ENCODE measurements around the gene MAML3.
A peak's percentile ranks its signal among the peaks of the same experiment; 100 is the strongest.

The MAML3 gene

GRCh38 chr4:139978692-139979091 lies 175.3 kb downstream of the MAML3 start:
- Histone ChIP-seq H3K27ac (ENCODE audit: low read length) (no peak overlapping the region), H3K36me3 (ENCODE audit: control insufficient read depth in 1 of 2, insufficient read depth in 2 of 2, low read length in 2 of 2) (no peaks in the 10 kb centered on the region), H3K27me3 (ENCODE audit: low read depth, low read length) (no peaks in the 10 kb centered on the region), H3K9me3 (ENCODE audit: control insufficient read depth in 1 of 2, low read length in 2 of 2) (no peaks in the 10 kb centered on the region), H3K4me1 (ENCODE audit: control insufficient read depth in 1 of 2, insufficient read depth in 2 of 2, low read length in 2 of 2) (peaks cover 0 to 12% of the 10 kb centered on the region in 2 donors), H3K4me3 (ENCODE audit: low read depth in 1 of 2, low read length in 2 of 2) (no peak overlapping the region)

- Histone ChIP-seq H3K9me3 (ENCODE audit: control insufficient read depth in 1 of 2, low read length in 2 of 2) (no peaks in the 10 kb centered on the region), H3K27me3 (ENCODE audit: low read depth, low read length) (no peaks in the 10 kb centered on the region), H3K36me3 (ENCODE audit: control insufficient read depth in 1 of 2, insufficient read depth in 2 of 2, low read length in 2 of 2) (no peaks in the 10 kb centered on the region), H3K27ac (ENCODE audit: low read length) (no peak overlapping the region), H3K4me3 (ENCODE audit: low read depth in 1 of 2, low read length in 2 of 2) (no peak overlapping the region), H3K4me1 (ENCODE audit: control insufficient read depth in 1 of 2, insufficient read depth in 2 of 2, low read length in 2 of 2) (peaks cover 0 to 12% of the 10 kb centered on the region in 2 donors)
Observed at GRCh38 chr4:139977838-139978609, 176.0 kb downstream of the MAML3 start.

- Histone ChIP-seq H3K27me3 (ENCODE audit: low read depth, low read length) (no peaks in the 10 kb centered on the region), H3K36me3 (ENCODE audit: control insufficient read depth in 1 of 2, insufficient read depth in 2 of 2, low read length in 2 of 2) (no peaks in the 10 kb centered on the region), H3K9me3 (ENCODE audit: control insufficient read depth in 1 of 2, low read length in 2 of 2) (no peaks in the 10 kb centered on the region), H3K4me3 (ENCODE audit: low read depth in 1 of 2, low read length in 2 of 2) (no peak overlapping the region), H3K27ac (ENCODE audit: low read length) (peak overlapping the region; percentile 76), H3K4me1 (ENCODE audit: control insufficient read depth in 1 of 2, insufficient read depth in 2 of 2, low read length in 2 of 2) (peaks cover 0 to 12% of the 10 kb centered on the region in 2 donors)
Observed at GRCh38 chr4:139975830-139976272, 178.1 kb downstream of the MAML3 start.

GRCh38 chr4:139973616-139974015 lies 180.4 kb downstream of the MAML3 start:
- H3K9me3 ChIP-seq (ENCODE audit: control insufficient read depth in 1 of 2, low read length in 2 of 2): no peaks in the 10 kb centered on the region
- no peak overlapping the region for H3K4me3 ChIP-seq (ENCODE audit: low read depth in 1 of 2, low read length in 2 of 2)
- no peaks in the 10 kb centered on the region for H3K27me3 ChIP-seq (ENCODE audit: low read depth, low read length)
- H3K36me3 ChIP-seq (ENCODE audit: control insufficient read depth in 1 of 2, insufficient read depth in 2 of 2, low read length in 2 of 2): no peaks in the 10 kb centered on the region
- H3K27ac ChIP-seq (ENCODE audit: low read length): no peak overlapping the region
- H3K4me1 ChIP-seq (ENCODE audit: control insufficient read depth in 1 of 2, insufficient read depth in 2 of 2, low read length in 2 of 2): peaks cover 3 to 12% of the 10 kb centered on the region in 2 donors

GRCh38 chr4:139973015-139973414 lies 181.0 kb downstream of the MAML3 start:
- Histone ChIP-seq H3K36me3 (ENCODE audit: control insufficient read depth in 1 of 2, insufficient read depth in 2 of 2, low read length in 2 of 2) (no peaks in the 10 kb centered on the region), H3K27me3 (ENCODE audit: low read depth, low read length) (no peaks in the 10 kb centered on the region), H3K27ac (ENCODE audit: low read length) (no peak overlapping the region), H3K4me1 (ENCODE audit: control insufficient read depth in 1 of 2, insufficient read depth in 2 of 2, low read length in 2 of 2) (peaks cover 4 to 12% of the 10 kb centered on the region in 2 donors), H3K4me3 (ENCODE audit: low read depth in 1 of 2, low read length in 2 of 2) (no peak overlapping the region), H3K9me3 (ENCODE audit: control insufficient read depth in 1 of 2, low read length in 2 of 2) (no peaks in the 10 kb centered on the region)

- H3K27ac ChIP-seq (ENCODE audit: low read length): no peak overlapping the region
- no peak overlapping the region for H3K4me3 ChIP-seq (ENCODE audit: low read depth in 1 of 2, low read length in 2 of 2)
- H3K36me3 ChIP-seq (ENCODE audit: control insufficient read depth in 1 of 2, insufficient read depth in 2 of 2, low read length in 2 of 2): no peaks in the 10 kb centered on the region
- no peaks in the 10 kb centered on the region for H3K27me3 ChIP-seq (ENCODE audit: low read depth, low read length)
- peaks cover 8 to 12% of the 10 kb centered on the region in 2 donors for H3K4me1 ChIP-seq (ENCODE audit: control insufficient read depth in 1 of 2, insufficient read depth in 2 of 2, low read length in 2 of 2)
- H3K9me3 ChIP-seq (ENCODE audit: control insufficient read depth in 1 of 2, low read length in 2 of 2): no peaks in the 10 kb centered on the region
Observed at GRCh38 chr4:139972305-139972704, 181.7 kb downstream of the MAML3 start.

GRCh38 chr4:139971111-139971510 lies 182.9 kb downstream of the MAML3 start:
- Histone ChIP-seq H3K27ac (ENCODE audit: low read length) (no peak overlapping the region), H3K4me3 (ENCODE audit: low read depth in 1 of 2, low read length in 2 of 2) (no peak overlapping the region), H3K36me3 (ENCODE audit: control insufficient read depth in 1 of 2, insufficient read depth in 2 of 2, low read length in 2 of 2) (no peaks in the 10 kb centered on the region), H3K9me3 (ENCODE audit: control insufficient read depth in 1 of 2, low read length in 2 of 2) (no peaks in the 10 kb centered on the region), H3K4me1 (ENCODE audit: control insufficient read depth in 1 of 2, insufficient read depth in 2 of 2, low read length in 2 of 2) (peaks cover 7 to 15% of the 10 kb centered on the region in 2 donors), H3K27me3 (ENCODE audit: low read depth, low read length) (no peaks in the 10 kb centered on the region)

GRCh38 chr4:139969635-139970266 lies 184.2 kb downstream of the MAML3 start:
- no peak overlapping the region for H3K4me3 ChIP-seq (ENCODE audit: low read depth in 1 of 2, low read length in 2 of 2)
- no peaks in the 10 kb centered on the region for H3K36me3 ChIP-seq (ENCODE audit: control insufficient read depth in 1 of 2, insufficient read depth in 2 of 2, low read length in 2 of 2)
- peaks cover 0 to 24% of the 10 kb centered on the region in 2 donors for H3K4me1 ChIP-seq (ENCODE audit: control insufficient read depth in 1 of 2, insufficient read depth in 2 of 2, low read length in 2 of 2)
- H3K9me3 ChIP-seq (ENCODE audit: control insufficient read depth in 1 of 2, low read length in 2 of 2): no peaks in the 10 kb centered on the region
- no peak overlapping the region for H3K27ac ChIP-seq (ENCODE audit: low read length)
- H3K27me3 ChIP-seq (ENCODE audit: low read depth, low read length): no peaks in the 10 kb centered on the region

- Histone ChIP-seq H3K27ac (ENCODE audit: low read length) (no peak overlapping the region), H3K36me3 (ENCODE audit: control insufficient read depth in 1 of 2, insufficient read depth in 2 of 2, low read length in 2 of 2) (no peaks in the 10 kb centered on the region), H3K4me3 (ENCODE audit: low read depth in 1 of 2, low read length in 2 of 2) (no peak overlapping the region), H3K9me3 (ENCODE audit: control insufficient read depth in 1 of 2, low read length in 2 of 2) (no peaks in the 10 kb centered on the region), H3K27me3 (ENCODE audit: low read depth, low read length) (no peaks in the 10 kb centered on the region), H3K4me1 (ENCODE audit: control insufficient read depth in 1 of 2, insufficient read depth in 2 of 2, low read length in 2 of 2) (peaks cover 0 to 24% of the 10 kb centered on the region in 2 donors)
Observed at GRCh38 chr4:139968831-139969230, 185.2 kb downstream of the MAML3 start.

- Histone ChIP-seq H3K9me3 (ENCODE audit: control insufficient read depth in 1 of 2, low read length in 2 of 2) (no peaks in the 10 kb centered on the region), H3K36me3 (ENCODE audit: control insufficient read depth in 1 of 2, insufficient read depth in 2 of 2, low read length in 2 of 2) (no peaks in the 10 kb centered on the region), H3K27me3 (ENCODE audit: low read depth, low read length) (no peaks in the 10 kb centered on the region), H3K27ac (ENCODE audit: low read length) (no peak overlapping the region), H3K4me3 (ENCODE audit: low read depth in 1 of 2, low read length in 2 of 2) (no peak overlapping the region), H3K4me1 (ENCODE audit: control insufficient read depth in 1 of 2, insufficient read depth in 2 of 2, low read length in 2 of 2) (peaks cover 0 to 24% of the 10 kb centered on the region in 2 donors)
Observed at GRCh38 chr4:139966383-139966782, 187.6 kb downstream of the MAML3 start.

GRCh38 chr4:139965789-139966188 lies 188.2 kb downstream of the MAML3 start:
- H3K9me3 ChIP-seq (ENCODE audit: control insufficient read depth in 1 of 2, low read length in 2 of 2): no peaks in the 10 kb centered on the region
- H3K27me3 ChIP-seq (ENCODE audit: low read depth, low read length): no peaks in the 10 kb centered on the region
- H3K4me1 ChIP-seq (ENCODE audit: control insufficient read depth in 1 of 2, insufficient read depth in 2 of 2, low read length in 2 of 2): peaks cover 0 to 24% of the 10 kb centered on the region in 2 donors
- H3K36me3 ChIP-seq (ENCODE audit: control insufficient read depth in 1 of 2, insufficient read depth in 2 of 2, low read length in 2 of 2): no peaks in the 10 kb centered on the region
- H3K4me3 ChIP-seq (ENCODE audit: low read depth in 1 of 2, low read length in 2 of 2): no peak overlapping the region
- no peak overlapping the region for H3K27ac ChIP-seq (ENCODE audit: low read length)
